NCI-H2196 (cell line): ENCODE data around the gene RNF151.
"Not testable (repeated sequence)": the region's sequence is repeated elsewhere in the genome, so short reads cannot be mapped to it uniquely, and the experiment has no call there.

Experiments used
- DNase-seq: peaks from one replicate; lab custom pipeline; 2025; ENCODE audit not compliant: unreplicated experiment; lab: John Stamatoyannopoulos, UW

Gene RNF151

DNA sequence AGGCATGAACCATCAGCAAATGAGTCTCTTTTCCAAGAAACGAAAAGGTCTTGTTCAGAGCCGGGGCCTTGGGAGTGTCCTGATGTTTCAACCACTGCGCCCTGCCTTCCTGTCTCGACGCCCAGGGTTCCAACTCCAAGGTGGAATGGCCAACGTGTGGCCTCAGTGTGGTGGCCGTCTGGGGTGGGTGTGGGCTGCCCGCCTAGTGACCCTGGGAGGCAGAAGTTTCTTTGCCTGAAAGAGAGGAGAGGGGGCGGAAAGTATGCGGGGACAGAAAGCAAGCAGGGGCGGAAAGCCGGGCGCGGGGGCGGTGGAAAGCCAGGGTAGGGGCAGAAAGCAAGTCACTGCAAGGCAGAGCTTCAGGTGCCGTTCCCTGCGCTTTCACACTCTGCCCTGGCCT is 27.7 kb upstream of the RNF151 start:
- no peak for DNase-seq

- DNase-seq = not testable (repeated sequence)
Observed at GRCh38 chr16:1939833-1940232, 26.8 kb upstream of the RNF151 start.

- no peak for DNase-seq
Observed at GRCh38 chr16:1940273-1941161, 26.1 kb upstream of the RNF151 start.

- DNase-seq = no peak
Observed at GRCh38 chr16:1941162-1942046, 25.3 kb upstream of the RNF151 start.

DNA sequence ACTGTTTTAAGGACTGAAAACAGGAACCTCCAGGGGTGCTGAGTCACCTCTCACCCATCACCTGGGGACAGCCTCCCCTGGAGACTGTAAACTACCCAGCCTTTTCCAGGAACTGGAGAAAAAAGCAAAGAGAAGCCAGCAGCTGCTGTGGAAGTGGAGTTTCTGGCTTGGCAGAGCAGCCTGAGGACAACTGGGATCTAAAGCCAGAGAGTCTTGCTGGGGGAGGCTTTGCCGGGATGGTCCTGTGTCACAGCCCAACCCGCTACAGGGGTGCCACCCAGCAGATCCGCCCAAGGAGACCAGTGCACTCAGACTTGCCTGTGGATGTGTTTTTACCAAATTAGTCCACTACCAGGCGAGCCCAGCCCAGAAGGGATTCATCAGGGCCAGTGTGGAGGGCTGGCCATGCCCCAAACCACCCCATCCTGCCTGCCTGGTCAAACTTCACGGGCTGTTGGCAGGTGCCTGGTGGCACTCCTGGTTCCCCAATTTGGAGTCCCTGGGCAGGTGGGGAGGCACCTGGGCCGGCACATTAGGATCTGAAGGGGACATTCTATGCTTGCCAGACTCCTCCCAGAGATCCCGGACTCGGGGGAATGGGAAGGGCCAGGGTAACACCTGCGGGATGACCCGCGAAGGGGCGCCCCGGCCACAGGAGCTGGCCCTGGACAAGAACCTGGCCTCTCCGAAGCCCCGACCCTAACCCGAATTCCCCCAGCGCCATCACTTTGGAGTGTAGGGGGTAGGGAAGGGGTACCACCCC is 24.4 kb upstream of the RNF151 start:
- no peak for DNase-seq

DNA sequence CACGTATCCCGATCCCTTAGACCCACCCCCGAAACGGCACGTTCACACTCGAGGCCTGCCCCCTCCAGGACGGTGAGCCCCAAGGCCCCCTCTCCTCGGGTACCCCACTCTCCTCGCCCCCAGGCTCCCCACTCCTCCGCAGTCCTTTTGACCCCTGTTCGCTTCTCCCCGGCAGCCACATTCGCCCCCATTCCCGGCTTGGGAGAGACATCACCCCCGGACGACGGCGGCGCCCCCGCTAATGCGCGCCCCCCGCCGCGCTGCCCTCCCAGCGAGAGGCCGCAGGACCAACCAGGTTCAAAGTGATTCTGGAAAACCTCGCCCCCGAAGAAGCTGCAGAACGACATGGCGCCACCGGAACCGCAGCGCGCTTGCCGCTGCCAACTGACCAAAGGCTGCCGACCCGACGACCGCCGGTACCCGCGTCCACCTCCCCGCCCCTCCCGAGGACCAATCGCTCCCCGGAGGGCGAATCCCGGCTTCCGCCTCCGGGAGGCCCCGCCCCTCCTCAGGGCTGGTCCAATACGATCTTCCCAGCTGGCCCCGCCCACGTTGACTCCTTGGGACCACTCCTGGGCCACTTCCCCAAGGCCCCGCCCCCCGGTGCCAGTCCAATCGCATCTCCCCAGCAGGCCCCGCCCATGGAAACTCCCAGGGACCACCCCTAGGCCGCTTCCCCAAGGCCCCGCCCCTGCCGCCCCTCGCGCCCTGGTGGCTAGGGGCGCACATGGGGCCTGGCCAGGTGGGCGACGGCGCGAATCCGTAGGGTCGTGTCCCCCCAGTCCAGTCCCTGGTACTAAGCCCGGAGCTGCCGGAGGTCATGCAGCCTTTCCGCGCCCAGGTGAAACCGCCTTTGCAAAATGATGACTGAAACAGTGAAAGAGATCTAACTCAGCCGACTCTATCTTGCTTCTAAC is 23.6 kb upstream of the RNF151 start, which contains the start of gene MSRB1:
Gene MSRB1, minus strand, starts transcription at position 390 of the 917 bp plus-strand sequence. Its CDS starts 43 bp downstream, at position 347.
- DNase-seq = peak; percentile 100

DNA sequence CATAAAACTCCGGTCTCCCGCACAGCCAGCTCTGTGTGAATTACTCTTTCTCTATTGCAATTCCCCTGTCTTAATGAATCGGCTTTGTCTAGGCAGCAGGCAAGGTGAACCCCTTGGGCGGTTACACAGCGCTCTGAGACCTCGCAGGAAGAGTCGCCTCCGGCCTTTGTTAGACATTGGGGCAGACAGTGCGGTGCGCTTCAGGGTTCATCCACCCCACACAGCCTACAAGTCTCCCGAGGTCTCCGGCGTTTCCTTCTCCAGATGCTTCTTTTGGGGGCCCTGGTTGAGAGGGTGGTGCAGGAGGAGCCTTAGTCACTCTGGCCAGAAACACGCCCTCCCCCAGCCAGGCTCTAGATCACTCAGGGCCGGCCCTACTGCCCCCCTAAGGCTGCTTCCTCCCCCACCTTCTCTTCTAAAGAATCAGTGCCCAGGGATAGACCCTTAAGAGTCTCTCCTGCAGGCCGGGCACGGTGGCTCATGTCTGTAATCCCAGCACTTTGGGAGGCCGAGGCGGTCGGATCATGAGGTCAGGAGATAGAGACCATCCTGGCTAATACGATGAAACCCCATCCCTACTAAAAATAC is 21.9 kb upstream of the RNF151 start:
- DNase-seq = no peak

DNA sequence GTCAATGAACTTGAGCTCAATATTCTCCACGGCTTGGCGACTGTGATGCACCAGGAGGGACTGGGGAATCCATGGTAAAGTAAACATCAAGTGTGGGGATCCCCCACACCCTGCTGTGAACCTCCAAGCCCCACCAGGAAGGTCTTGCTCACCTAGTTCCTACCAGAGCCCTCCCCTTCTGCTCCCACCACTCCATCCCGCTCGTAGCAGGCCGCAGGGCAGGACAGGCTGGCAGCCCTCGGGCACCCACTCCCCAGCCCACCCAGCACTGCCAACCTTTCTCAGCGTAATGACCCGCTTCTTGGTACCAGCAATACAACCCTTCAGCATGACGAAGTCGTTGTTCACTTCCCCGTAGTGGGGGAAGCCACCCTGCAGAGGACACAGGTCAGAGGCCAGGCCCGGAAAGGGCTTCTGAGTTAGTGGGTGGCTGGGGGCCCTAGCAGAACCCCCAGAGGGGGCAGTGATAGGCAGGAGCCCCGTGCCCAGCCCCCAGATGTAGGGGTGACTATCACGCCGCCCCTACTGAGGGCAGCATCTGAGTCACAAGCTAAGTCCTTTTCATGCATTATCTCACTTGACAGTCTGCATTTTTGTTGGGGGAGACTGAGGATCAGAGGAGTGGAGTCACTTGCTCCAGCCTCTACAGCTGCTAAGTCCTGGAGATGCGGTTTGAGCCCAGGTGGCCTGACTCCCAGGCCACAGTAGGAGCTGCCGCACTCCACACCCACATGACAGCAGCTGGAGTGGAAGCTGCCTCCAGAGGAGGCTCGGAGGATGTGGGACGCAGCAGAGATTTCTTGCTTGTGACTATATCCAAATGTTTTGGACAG is 20.9 kb upstream of the RNF151 start:
- DNase-seq = no peak

- DNase-seq = no peak
Observed at GRCh38 chr16:1946495-1947368, 19.9 kb upstream of the RNF151 start.

GRCh38 chr16:1947369-1947670 is 19.3 kb upstream of the RNF151 start:
- DNase-seq = no peak

DNA sequence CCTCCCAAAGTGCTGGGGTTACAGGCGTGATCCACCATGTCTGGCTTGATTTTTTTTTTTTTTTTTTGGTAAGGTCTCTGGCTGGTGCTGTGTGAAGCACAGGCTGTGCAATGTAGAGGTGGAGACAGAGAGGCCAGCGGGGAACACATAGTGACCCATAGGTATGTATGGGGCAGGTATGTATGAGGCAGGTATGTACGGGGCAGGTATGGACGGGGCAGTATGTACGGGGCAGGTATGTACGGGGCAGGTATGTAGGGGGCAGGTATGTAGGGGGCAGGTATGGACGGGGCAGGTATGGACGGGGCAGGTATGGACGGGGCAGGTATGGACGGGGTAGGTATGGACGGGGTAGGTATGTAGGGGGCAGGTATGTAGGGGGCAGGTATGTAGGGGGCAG is 17.1 kb upstream of the RNF151 start:
- DNase-seq = no peak

GRCh38 chr16:1950047-1950446 is 16.6 kb upstream of the RNF151 start:
- no peak for DNase-seq

GRCh38 chr16:1950559-1950958 is 16.1 kb upstream of the RNF151 start:
- DNase-seq = no peak

DNA sequence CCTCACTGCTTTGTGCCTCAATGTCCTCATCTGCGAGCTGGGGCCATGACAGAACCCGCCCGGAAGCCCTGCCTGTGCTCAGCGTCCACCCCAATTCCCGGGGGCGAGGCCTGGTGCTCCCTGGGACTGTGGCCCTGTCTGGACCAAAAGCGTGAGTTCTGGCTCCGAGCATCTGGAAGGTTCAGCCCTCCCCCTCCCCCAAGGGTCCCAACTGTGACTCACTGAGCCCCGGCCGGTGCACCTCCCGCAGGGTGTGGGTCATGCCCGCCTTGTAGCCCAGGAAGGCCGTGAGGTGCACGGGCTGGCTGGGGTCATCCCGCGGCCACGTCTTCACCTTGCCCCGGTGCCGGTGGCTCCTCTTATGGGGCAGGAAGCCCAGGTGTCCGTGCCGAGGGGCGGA is 12.9 kb upstream of the RNF151 start:
- DNase-seq = no peak

GRCh38 chr16:1957434-1958142 is 9.1 kb upstream of the RNF151 start:
- DNase-seq = not testable (repeated sequence)

DNA sequence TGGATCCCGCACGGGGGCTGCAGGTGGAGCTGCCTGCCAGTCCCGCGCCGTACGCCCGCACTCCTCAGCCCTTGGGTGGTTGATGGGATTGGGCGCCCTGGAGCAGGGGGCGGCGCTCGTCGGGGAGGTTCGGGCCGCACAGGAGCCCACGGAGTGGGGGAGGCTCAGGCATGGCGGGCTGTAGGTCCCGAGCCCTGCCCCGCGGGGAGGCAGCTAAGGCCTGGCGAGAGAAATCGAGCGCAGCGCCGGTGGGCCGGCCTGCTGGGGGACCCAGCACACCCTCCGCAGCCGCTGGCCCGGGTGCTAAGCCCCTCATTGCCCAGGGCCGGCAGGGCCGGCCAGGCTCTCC is 8.5 kb upstream of the RNF151 start:
- not testable (repeated sequence) for DNase-seq

DNA sequence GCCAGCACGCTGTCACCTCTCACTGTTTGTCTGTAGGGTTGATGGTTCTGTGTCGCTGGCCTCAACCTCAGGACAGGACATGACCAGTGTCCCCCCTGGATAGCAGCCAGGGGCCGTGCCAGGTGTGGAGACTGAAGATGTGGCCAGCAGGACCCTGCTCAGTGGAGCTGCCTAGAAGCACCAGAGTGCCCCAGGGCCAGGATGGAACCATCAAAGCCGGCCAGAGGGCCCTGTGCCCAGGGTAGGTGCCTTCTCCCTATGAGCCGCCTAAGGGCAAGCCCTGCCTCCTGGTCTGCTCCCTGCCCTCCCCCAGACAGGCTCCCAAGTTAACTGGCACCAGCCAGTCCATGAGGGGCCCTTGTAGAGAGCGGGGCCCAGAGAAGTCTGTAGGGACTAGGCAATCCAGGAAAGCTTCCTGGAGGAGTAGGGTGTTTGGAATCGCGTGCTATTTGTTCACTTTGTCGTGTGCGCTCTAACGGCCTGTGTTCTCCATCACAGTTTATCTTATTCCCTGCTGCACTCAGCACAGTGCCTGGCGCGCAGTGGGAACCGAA is 7.9 kb upstream of the RNF151 start:
- no peak for DNase-seq
